DMS 273 treated with DMSO at 0.1 percent for 48 hours (cell line): ENCODE data around the gene PLEKHA5.
"Not testable (repeated sequence)": the region's sequence is repeated elsewhere in the genome, so short reads cannot be mapped to it uniquely, and the experiment has no call there.

ENCODE experiments used
- DNase-seq: peaks from one replicate; lab custom pipeline; 2025; lab: John Stamatoyannopoulos, UW

PLEKHA5 gene

DNA sequence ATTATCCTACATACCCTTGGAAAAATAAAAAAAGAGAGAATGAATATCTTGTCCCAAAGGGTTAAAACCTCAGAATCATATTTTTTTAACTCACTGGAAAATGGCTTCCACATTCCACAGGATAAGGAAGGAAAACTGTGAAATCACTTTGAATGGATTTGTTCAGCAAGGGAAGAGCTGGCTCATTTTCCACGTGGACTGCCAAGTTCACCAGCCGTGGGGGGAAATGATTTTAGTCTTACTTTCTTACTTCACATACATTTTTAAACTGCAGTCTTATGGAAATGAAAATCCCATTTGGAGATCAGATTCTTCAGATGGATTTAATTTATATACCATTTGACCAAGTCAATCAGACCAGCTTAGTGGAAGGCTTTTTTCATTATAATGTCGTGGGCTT, 279.8 kb downstream of the PLEKHA5 start:
- DNase-seq, result no peak

- DNase-seq, result no peak
Observed at GRCh38 chr12:19410211-19410610, 280.7 kb downstream of the PLEKHA5 start.

DNA sequence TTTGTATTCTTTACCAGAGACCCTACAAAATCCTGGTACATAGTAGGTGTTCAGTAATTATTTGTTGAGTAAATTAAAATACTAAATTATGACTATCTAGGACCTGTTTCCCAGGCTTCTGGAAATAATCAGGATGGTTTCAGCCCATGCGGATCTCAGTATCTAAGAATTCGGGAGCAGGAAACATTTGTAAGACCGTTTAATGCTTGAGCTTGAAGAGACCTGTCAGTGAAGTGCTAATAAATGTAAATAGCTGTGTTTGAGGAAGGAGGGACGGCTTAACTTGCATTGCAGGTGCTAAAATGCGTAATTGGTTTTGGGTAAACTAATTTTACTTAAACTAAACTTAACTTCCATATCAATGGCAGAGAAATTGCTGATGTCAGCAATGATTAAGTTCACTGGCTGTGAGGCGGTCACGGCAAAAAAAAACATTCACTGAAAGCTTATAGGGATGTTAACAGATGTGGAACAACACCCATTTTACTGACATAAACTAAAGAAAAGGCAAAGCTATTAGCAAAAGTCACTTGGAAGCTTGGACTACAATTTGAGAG, 281.2 kb downstream of the PLEKHA5 start:
- DNase-seq, result no peak

DNA sequence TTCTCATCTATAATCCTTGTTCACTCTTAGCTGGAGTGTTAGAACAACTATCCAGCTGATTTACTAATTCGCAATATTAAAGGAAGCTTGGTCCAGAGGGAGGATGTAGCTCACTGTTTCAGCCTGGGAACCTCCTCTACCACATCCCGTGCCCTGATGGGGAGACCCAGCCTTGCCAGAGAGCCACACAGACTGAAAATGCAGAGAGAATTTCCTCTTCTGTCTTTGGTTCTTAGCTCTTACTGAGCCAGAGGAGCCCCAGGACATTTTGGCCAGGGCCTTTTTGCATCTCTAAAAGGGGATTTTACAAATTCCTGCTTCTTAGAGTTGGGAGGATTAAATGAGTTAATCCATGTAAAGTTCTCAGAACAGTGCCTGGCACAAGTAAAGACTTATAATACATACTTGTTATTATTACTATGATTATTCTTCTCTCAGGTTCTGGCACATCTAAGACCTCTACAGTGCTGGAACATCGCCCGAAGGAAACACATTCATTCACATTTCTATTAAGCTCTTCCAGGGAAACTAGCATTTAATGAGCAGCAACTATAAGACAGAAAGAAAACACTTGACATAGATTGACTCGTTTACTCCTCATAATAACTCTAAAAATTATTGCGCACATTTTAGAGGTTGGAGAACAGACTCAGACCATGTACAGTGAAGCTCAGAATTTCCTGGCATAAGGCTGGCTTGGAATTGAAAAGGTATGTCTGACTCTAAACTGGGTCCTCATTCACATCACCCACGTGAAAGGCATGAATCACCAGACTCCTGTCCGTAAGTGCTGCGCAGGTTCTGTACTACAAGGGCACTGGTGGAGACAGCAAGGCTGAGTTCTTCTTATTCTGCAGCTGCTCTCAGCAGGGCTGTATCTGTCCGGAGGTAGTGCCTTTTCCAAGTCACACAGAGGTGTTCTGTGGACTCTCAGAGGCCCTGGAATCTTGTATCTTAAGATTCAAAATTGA, 282.0 kb downstream of the PLEKHA5 start:
- no peak for DNase-seq

GRCh38 chr12:19412844-19413243, 283.3 kb downstream of the PLEKHA5 start:
- DNase-seq, result no peak

GRCh38 chr12:19413582-19413981, 284.0 kb downstream of the PLEKHA5 start:
- not testable (repeated sequence) for DNase-seq

GRCh38 chr12:19415563-19415962, 286.0 kb downstream of the PLEKHA5 start:
- no peak for DNase-seq

DNA sequence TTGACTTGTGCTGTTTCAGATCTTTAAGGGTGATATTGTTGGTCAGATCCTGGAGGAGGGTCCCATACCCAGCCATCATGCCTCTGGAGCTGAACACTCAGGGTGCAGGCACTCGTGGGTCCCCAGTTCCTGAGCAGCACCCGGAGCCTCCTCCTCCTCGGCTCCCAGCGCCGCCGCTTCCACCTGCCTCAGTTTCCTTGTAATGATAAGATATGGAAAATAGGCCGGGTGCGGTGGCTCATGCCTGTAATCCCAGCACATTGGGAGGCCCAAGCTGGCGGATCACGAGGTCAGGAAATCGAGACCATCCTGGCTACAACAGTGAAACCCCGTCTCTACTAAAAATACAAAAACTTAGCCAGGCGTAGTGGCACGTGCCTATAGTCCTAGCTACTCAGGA, 289.6 kb downstream of the PLEKHA5 start:
- no peak for DNase-seq

- no peak for DNase-seq
Observed at GRCh38 chr12:19421503-19422282, 292.2 kb downstream of the PLEKHA5 start.

DNA sequence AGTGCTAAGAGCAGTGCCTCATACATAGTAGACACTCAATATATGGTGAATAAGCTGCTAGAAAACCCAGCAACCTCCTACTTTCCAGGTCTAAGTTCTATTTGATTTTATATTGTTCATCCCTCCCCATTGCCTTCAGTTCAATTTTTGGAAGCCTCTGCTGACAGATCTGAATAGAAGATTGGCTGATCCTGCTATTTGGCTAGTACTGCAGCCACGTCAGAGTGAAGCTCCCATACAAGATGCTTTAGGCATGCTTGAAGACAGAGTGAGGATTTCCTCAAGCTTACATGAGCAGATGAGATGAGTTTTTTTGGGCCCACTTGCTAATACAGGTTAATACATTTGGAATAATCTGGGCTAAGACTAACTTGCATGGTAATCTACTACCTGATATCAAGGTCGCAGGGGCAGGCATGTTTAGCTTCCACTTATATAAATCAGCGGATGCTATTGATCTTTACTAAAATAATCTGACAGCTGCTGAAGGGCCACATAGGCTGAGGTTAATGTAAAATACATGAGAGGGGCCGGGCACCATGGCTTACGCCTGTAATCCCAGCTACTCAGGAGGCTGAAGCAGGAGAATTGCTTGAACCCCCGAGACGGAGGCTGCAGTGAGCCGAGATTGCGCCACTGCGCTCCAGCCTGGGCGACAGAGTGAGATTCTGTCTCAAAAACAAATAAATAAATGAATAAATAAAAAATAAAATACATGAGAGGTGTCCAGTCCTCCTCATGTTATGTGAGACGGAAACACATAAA, 293.8 kb downstream of the PLEKHA5 start:
- no peak for DNase-seq
